Gastrocnemius medialis (tissue), 4 donors: ENCODE measurements around the gene PCDHGB7. TPM values are rescaled to one million over a fixed set of nuclear protein-coding genes. Genes with fewer than 3 reads are reported as not detected.

Source experiments
- ATAC-seq, 2 donors: fragments of 150-250 bp; one replicate each; pipeline ENCODE4 v1.9.1; 2016
- DNase-seq, 2 donors: peaks; one replicate each; pipeline ENCODE4 v3.0.0-alpha.2; 2019
- H3K27ac ChIP-seq, 4 donors: fragments of 200-600 bp; sonication (generic); 1 replicate in 1 of 4; 2 replicates in 3 of 4; pipeline ENCODE4 v1.5.1; 2016 to 2018; ENCODE audit warnings: mild to moderate bottlenecking in 2 of 4, moderate library complexity in 1 of 4
- H3K27me3 ChIP-seq, 3 donors: fragments of 200-600 bp; sonication (generic) in 2 of 3; 1 replicate in 1 of 3; 2 replicates in 2 of 3; pipeline versions ENCODE4 v1.5.1 to v1.6.0; 2016 to 2019; ENCODE audit warnings: mild to moderate bottlenecking in 1 of 3, moderate library complexity in 1 of 3
- H3K36me3 ChIP-seq, 2 donors: fragments of 200-600 bp; sonication (generic) in 1 of 2; one replicate each; pipeline ENCODE4 v1.5.1; 2017 to 2018
- H3K4me1 ChIP-seq, 2 donors: fragments of 200-600 bp; sonication (generic) in 1 of 2; one replicate each; pipeline ENCODE4 v1.5.1; 2016 to 2017; ENCODE audit warnings: mild to moderate bottlenecking in 2 of 2
- H3K4me3 ChIP-seq, 4 donors: fragments of 200-600 bp; sonication (generic) in 3 of 4; 1 replicate in 1 of 4; 2 replicates in 3 of 4; pipeline ENCODE4 v1.5.1; 2016 to 2019; ENCODE audit warnings: mild to moderate bottlenecking in 2 of 4
- H3K9me3 ChIP-seq, 3 donors: fragments of 200-600 bp; sonication (generic) in 2 of 3; 1 replicate in 1 of 3; 2 replicates in 2 of 3; pipeline ENCODE4 v1.5.1; 2016 to 2019
- CTCF ChIP-seq, 5 experiments: fragments of 450-650 bp in 3 of 5; fragments of 200-600 bp in 2 of 5; sonication (generic) in 2 of 5; IDR thresholded peaks in 4 of 5; conservative IDR thresholded peaks in 1 of 5; 1 replicate in 4 of 5; 2 replicates in 1 of 5; pipeline ENCODE4 v1.5.1; 2016 to 2019; ENCODE audit warnings: antibody characterized with exemption in 5 of 5, mild to moderate bottlenecking in 3 of 5, moderate library complexity in 3 of 5
- POLR2A ChIP-seq, 2 donors: fragments of 450-650 bp; IDR thresholded peaks; one replicate each; pipeline ENCODE4 v1.6.1; 2017; ENCODE audit warnings: antibody characterized with exemption in 2 of 2, mild to moderate bottlenecking in 2 of 2, moderate library complexity in 2 of 2
- in situ Hi-C, 4 donors: fragments of 200-750 bp; cut with MboI; loops; one replicate each; pipeline versions ENCODE4 v1.15.0 to v1.8.0; 2017; ENCODE audit warnings: low sequenced_read_pairs in 4 of 4
- intact Hi-C: fragments of 100-400 bp; cut with DNase I; formaldehyde crosslinking; loops from one replicate; pipeline ENCODE4 v1.15.1; 2023; ENCODE audit warnings: low total_unique reads
- total RNA-seq, 4 donors: library from RNA; depleted of rRNA; stranded (reverse); fragments of >200 nt; gene quantifications; one replicate each; pipeline versions ENCODE4 v1.1.0 to v1.2.3, GENCODE V29; 2016

The PCDHGB7 gene
- total RNA-seq, 4 donors from 2014 or later = 3.0 to 5.7 (median 3.3) TPM

GRCh38 chr5:141465351-141465750 lies 47.9 kb downstream of the PCDHGB7 start:
- TF ChIP-seq POLR2A (IDR thresholded peaks at IDR 0.05) (no peak), CTCF (IDR thresholded peaks at IDR 0.05 in 4 of 5, conservative IDR thresholded peaks at IDR 0.05 in 1 of 5) (no peak)
- ATAC-seq = no peak
- no peaks in the 10 kb centered on the region for H3K27me3 ChIP-seq
- H3K36me3 ChIP-seq = no peaks in the 10 kb centered on the region
- DNase-seq = no peak
- H3K27ac ChIP-seq = no peak overlapping the region
- H3K4me3 ChIP-seq = no peak overlapping the region
- H3K9me3 ChIP-seq = no peaks in the 10 kb centered on the region
- in situ Hi-C loops = no loop called here
- intact Hi-C loops = no loop called here
- H3K4me1 ChIP-seq = no peaks in the 10 kb centered on the region

Other genes starting within 250 kb of the PCDHGB7 start
- under 1 TPM; 0.07 to 0.75 (median 0.20) TPM for gene PCDHB7, start 245.0 kb upstream of the PCDHGB7 start, total RNA-seq
- gene PCDHB8, start 239.9 kb upstream of the PCDHGB7 start, total RNA-seq = under 1 TPM in 2 of 4 donors, not detected in 2; 0.16 to 0.20 TPM
- 1 to 10 TPM in 3 of 4 donors, under 1 TPM in 1; 0.87 to 2.5 (median 1.7) TPM for gene PCDHB16, start 235.3 kb upstream of the PCDHGB7 start, total RNA-seq
- gene PCDHB9, start 230.5 kb upstream of the PCDHGB7 start, total RNA-seq = 1 to 10 TPM in 1 of 4 donors, under 1 TPM in 3; 0.15 to 3.0 (median 0.71) TPM
- gene PCDHB10, start 225.3 kb upstream of the PCDHGB7 start, total RNA-seq = under 1 TPM; 0.23 to 0.61 (median 0.54) TPM
- gene PCDHB11, start 218.1 kb upstream of the PCDHGB7 start, total RNA-seq = 1 to 10 TPM in 1 of 4 donors, under 1 TPM in 3; 0.05 to 1.1 (median 0.53) TPM
- gene PCDHB12, start 209.0 kb upstream of the PCDHGB7 start, total RNA-seq = 1 to 10 TPM in 1 of 4 donors, under 1 TPM in 3; 0.41 to 1.1 (median 0.59) TPM
- 1 to 10 TPM in 1 of 4 donors, under 1 TPM in 3; 0.40 to 2.1 (median 0.69) TPM for gene PCDHB13, start 203.8 kb upstream of the PCDHGB7 start, total RNA-seq
- gene PCDHB14, start 194.3 kb upstream of the PCDHGB7 start, total RNA-seq = 1 to 10 TPM in 1 of 4 donors, under 1 TPM in 3; 0.62 to 1.9 (median 0.76) TPM
- gene PCDHB15, start 172.3 kb upstream of the PCDHGB7 start, total RNA-seq = 1 to 10 TPM in 1 of 4 donors, under 1 TPM in 3; 0.33 to 1.2 (median 0.52) TPM
- under 1 TPM in 1 of 4 donors, not detected in 3; 0.49 TPM for gene SLC25A2, start 113.6 kb upstream of the PCDHGB7 start, total RNA-seq
- gene TAF7, start 96.9 kb upstream of the PCDHGB7 start, total RNA-seq = 10 to 100 TPM; 60.9 to 91.2 (median 79.8) TPM
- under 1 TPM; 0.65 to 0.97 (median 0.71) TPM for gene PCDHGA1, start 87.2 kb upstream of the PCDHGB7 start, total RNA-seq
- gene PCDHGA2, start 78.9 kb upstream of the PCDHGB7 start, total RNA-seq = 1 to 10 TPM in 2 of 4 donors, under 1 TPM in 2; 0.66 to 1.5 (median 1.2) TPM
- gene PCDHGA3, start 73.8 kb upstream of the PCDHGB7 start, total RNA-seq = 1 to 10 TPM; 1.5 to 2.8 (median 2.0) TPM
- 1 to 10 TPM in 1 of 4 donors, under 1 TPM in 3; 0.20 to 1.1 (median 0.74) TPM for gene PCDHGB1, start 67.6 kb upstream of the PCDHGB7 start, total RNA-seq
- 1 to 10 TPM; 1.3 to 5.4 (median 1.5) TPM for gene PCDHGA4, start 62.7 kb upstream of the PCDHGB7 start, total RNA-seq
- gene PCDHGB2, start 57.7 kb upstream of the PCDHGB7 start, total RNA-seq = 1 to 10 TPM in 3 of 4 donors, under 1 TPM in 1; 0.55 to 3.4 (median 1.9) TPM
- gene PCDHGA5, start 53.5 kb upstream of the PCDHGB7 start, total RNA-seq = 1 to 10 TPM in 2 of 4 donors, under 1 TPM in 2; 0.07 to 1.8 (median 0.93) TPM
- gene PCDHGB3, start 47.4 kb upstream of the PCDHGB7 start, total RNA-seq = 1 to 10 TPM in 3 of 4 donors, under 1 TPM in 1; 0.29 to 2.0 (median 1.2) TPM
- 1 to 10 TPM in 3 of 4 donors, under 1 TPM in 1; 0.83 to 1.6 (median 1.6) TPM for gene PCDHGA6, start 43.8 kb upstream of the PCDHGB7 start, total RNA-seq
- gene PCDHGA7, start 34.9 kb upstream of the PCDHGB7 start, total RNA-seq = 1 to 10 TPM; 1.3 to 2.4 (median 1.9) TPM
- gene PCDHGB4, start 30.0 kb upstream of the PCDHGB7 start, total RNA-seq = 1 to 10 TPM in 3 of 4 donors, under 1 TPM in 1; 0.88 to 2.1 (median 1.3) TPM
- gene PCDHGA8, start 25.0 kb upstream of the PCDHGB7 start, total RNA-seq = 1 to 10 TPM in 2 of 4 donors, under 1 TPM in 2; 0.82 to 1.8 (median 1.2) TPM
- gene PCDHGB5, start 19.7 kb upstream of the PCDHGB7 start, total RNA-seq = 1 to 10 TPM; 3.0 to 6.3 (median 4.4) TPM
- gene PCDHGA9, start 14.9 kb upstream of the PCDHGB7 start, total RNA-seq = 1 to 10 TPM in 3 of 4 donors, under 1 TPM in 1; 0.95 to 4.0 (median 1.5) TPM
- 1 to 10 TPM; 1.4 to 4.6 (median 2.9) TPM for gene PCDHGB6, start 9.7 kb upstream of the PCDHGB7 start, total RNA-seq
- gene PCDHGA10, start 4.7 kb upstream of the PCDHGB7 start, total RNA-seq = 1 to 10 TPM in 3 of 4 donors, under 1 TPM in 1; 0.80 to 2.4 (median 1.2) TPM
- gene PCDHGA11, start 3.4 kb downstream of the PCDHGB7 start, total RNA-seq = 1 to 10 TPM; 1.2 to 3.3 (median 1.3) TPM
- gene PCDHGA12, start 12.8 kb downstream of the PCDHGB7 start, total RNA-seq = 1 to 10 TPM; 1.1 to 5.4 (median 1.7) TPM
- gene PCDHGC3, start 58.3 kb downstream of the PCDHGB7 start, total RNA-seq = 10 to 100 TPM; 11.8 to 14.5 (median 13.8) TPM
- gene PCDHGC4, start 67.4 kb downstream of the PCDHGB7 start, total RNA-seq = 10 to 100 TPM in 1 of 4 donors, 1 to 10 TPM in 1, under 1 TPM in 1, not detected in 1; 0.31 to 20.4 (median 1.7) TPM
- gene PCDHGC5, start 71.4 kb downstream of the PCDHGB7 start, total RNA-seq = 1 to 10 TPM in 1 of 4 donors, under 1 TPM in 2, not detected in 1; 0.16 to 1.5 (median 0.36) TPM
- gene DIAPH1, start 201.3 kb downstream of the PCDHGB7 start, total RNA-seq = 100 to 1,000 TPM in 3 of 4 donors, 10 to 100 TPM in 1; 98.3 to 324 (median 214) TPM
- 10 to 100 TPM; 29.8 to 40.7 (median 35.7) TPM for gene HDAC3, start 219.2 kb downstream of the PCDHGB7 start, total RNA-seq
- gene RELL2, start 219.3 kb downstream of the PCDHGB7 start, total RNA-seq = 1 to 10 TPM in 1 of 4 donors, under 1 TPM in 1, not detected in 2; 0.16 to 1.1 TPM
- 1 to 10 TPM in 1 of 4 donors, under 1 TPM in 3; 0.32 to 2.6 (median 0.65) TPM for gene FCHSD1, start 233.7 kb downstream of the PCDHGB7 start, total RNA-seq